ENCODE results near the gene FGD4. TPM values are rescaled to one million over a fixed set of nuclear protein-coding genes. Genes with fewer than 3 reads are reported as not detected.

Gene FGD4
- total RNA-seq, 1 experiment from 2014 or later = 39.7 TPM

GRCh38 chr12:32671930-32672780 lies 272.8 kb downstream of the FGD4 start:
- Mint-ChIP-seq H3K27me3 (ENCODE audit: low read depth) (no peaks in the 10 kb centered on the region), H3K27ac (no peak overlapping the region), H3K4me3 (no peak overlapping the region), H3K36me3 (peaks cover 12% of the 10 kb centered on the region), H3K4me1 (peaks cover 2% of the 10 kb centered on the region; the same call in 1 of the 2 replicates), H3K9me3 (peaks cover 14% of the 10 kb centered on the region)
- ChIA-PET POLR2A (interaction anchor here (0.5 kb wide), 1 partner anchor 71 kb away, joined by 5 read pairs; no protein-coding TSS in a partner anchor), CTCF (interaction anchor here (0.7 to 2.6 kb wide), 18 partner anchors 10 to 1019 kb away, joined by 3 to 12 read pairs (median 4); no protein-coding TSS in a partner anchor)
- ATAC-seq = peak; percentile 92
- TF ChIP-seq CTCF (IDR thresholded peaks at IDR 0.05) = peak; percentile 26; the same call in 1 of the 2 replicates
- no peak for TF ChIP-seq FOXK1 (CRISPR knock-in tag; IDR thresholded peaks at IDR 0.05)
- DNase-seq (ENCODE audit: low spot score) = no peak

- ChIA-PET CTCF (interaction anchor here (0.7 to 2.3 kb wide), 3 partner anchors 76 to 1029 kb away, joined by 3 to 9 read pairs (median 3); partner anchors contain the start of gene YARS2), POLR2A (interaction anchor here (0.5 to 1.8 kb wide), 4 partner anchors 76 to 720 kb away, joined by 3 to 6 read pairs (median 3); partner anchors contain the start of genes RESF1 and YARS2)
- no peaks in the 10 kb centered on the region for H3K27me3 Mint-ChIP-seq (ENCODE audit: low read depth)
- ATAC-seq (peak; percentile 96), DNase-seq (ENCODE audit: low spot score) (peak; percentile 97)
- H3K27ac Mint-ChIP-seq = peak within 1 kb of the TSS; percentile 93
- peak within 1 kb of the TSS; percentile 96 for H3K4me3 Mint-ChIP-seq
- H3K4me1 Mint-ChIP-seq = peaks cover 19% of the 10 kb centered on the region
- H3K36me3 Mint-ChIP-seq = peaks cover 3% of the 10 kb centered on the region
- H3K9me3 Mint-ChIP-seq = no peaks in the 10 kb centered on the region
- TF ChIP-seq IRF2 (CRISPR knock-in tag; IDR thresholded peaks at IDR 0.05; ENCODE audit: borderline replicate concordance, low read depth) (no peak), CREB1 (CRISPR knock-in tag; IDR thresholded peaks at IDR 0.05) (no peak), MYBL2 (CRISPR knock-in tag; IDR thresholded peaks at IDR 0.05) (no peak), ELF4 (CRISPR knock-in tag; IDR thresholded peaks at IDR 0.05; ENCODE audit: low read depth) (peak; percentile 84; the same call in 1 of the 2 replicates), MXD4 (CRISPR knock-in tag; IDR thresholded peaks at IDR 0.05; ENCODE audit: borderline replicate concordance) (no peak), EMX1 (CRISPR knock-in tag; IDR thresholded peaks at IDR 0.05) (no peak), NR2C2 (CRISPR knock-in tag; IDR thresholded peaks at IDR 0.05) (no peak), E2F4 (CRISPR knock-in tag; IDR thresholded peaks at IDR 0.05; ENCODE audit: borderline replicate concordance, low read depth) (no peak; the same call in 1 of the 2 replicates), ZNF396 (CRISPR knock-in tag; IDR thresholded peaks at IDR 0.05; ENCODE audit: borderline replicate concordance) (no peak), CBFB (CRISPR knock-in tag; IDR thresholded peaks at IDR 0.05; ENCODE audit: low read depth) (peak; percentile 49; the same call in 1 of the 2 replicates), ZNF671 (CRISPR knock-in tag; IDR thresholded peaks at IDR 0.05) (no peak), HMGXB4 (CRISPR knock-in tag; IDR thresholded peaks at IDR 0.05) (peak; percentile 91), HMGA2 (CRISPR knock-in tag; IDR thresholded peaks at IDR 0.05) (no peak), SP1 (CRISPR knock-in tag; conservative IDR thresholded peaks at IDR 0.05) (peak; percentile 94), CREM (CRISPR knock-in tag; IDR thresholded peaks at IDR 0.05) (peak; percentile 18; the same call in 1 of the 2 replicates), SMAD4 (CRISPR knock-in tag; IDR thresholded peaks at IDR 0.05) (peak; percentile 47; the same call in 1 of the 2 replicates), ATF6 (CRISPR knock-in tag; IDR thresholded peaks at IDR 0.05) (no peak), ETV6 (CRISPR knock-in tag; IDR thresholded peaks at IDR 0.05) (peak; percentile 83)
- TF ChIP-seq, protein P1, sequence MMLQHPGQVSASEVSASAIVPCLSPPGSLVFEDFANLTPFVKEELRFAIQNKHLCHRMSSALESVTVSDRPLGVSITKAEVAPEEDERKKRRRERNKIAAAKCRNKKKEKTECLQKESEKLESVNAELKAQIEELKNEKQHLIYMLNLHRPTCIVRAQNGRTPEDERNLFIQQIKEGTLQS (CRISPR knock-in tag; conservative IDR thresholded peaks at IDR 0.05) = no peak
- TF ChIP-seq, protein P2, sequence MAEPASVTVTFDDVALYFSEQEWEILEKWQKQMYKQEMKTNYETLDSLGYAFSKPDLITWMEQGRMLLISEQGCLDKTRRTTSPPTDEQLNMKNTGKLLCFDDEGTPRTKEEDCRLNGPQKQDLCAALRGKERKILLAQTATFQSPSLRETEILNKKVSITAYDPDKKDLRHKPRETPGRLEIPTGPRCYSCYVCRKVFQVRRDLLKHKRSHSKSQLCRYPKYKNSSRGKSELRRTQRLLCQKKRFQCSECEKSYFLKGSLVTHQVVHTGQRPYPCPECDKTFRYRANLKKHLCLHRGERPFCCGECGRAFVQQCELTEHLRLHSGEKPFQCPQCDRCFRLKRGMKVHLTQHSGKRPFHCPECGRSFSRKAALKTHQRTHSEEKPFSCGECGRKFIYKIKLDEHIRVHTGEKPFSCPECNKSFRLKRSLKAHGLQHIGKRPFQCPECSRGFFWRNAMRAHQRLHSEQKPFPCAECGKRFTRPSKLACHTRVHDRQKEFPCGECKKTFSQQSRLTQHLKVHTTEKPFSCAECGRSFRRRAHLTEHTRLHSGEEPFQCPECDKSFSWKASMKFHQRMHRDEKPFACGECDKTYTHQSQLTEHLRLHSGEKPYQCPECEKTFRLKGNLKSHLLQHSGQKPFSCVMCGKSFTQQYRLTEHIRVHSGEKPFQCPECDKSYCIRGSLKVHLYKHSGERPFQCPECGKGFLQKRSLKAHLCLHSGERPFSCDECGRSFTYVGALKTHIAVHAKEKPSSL (CRISPR knock-in tag; conservative IDR thresholded peaks at IDR 0.05) = no peak
Measured at GRCh38 chr12:32679091-32679919, 279.9 kb downstream of the FGD4 start, which contains the start of gene DNM1L. Gene DNM1L (plus strand): TSS chr12:32679301. CDS start chr12:32679364, 63 bp downstream.

All from WTC11 (cell line).